Measurements from ENCODE around the gene JADE2.

DNA sequence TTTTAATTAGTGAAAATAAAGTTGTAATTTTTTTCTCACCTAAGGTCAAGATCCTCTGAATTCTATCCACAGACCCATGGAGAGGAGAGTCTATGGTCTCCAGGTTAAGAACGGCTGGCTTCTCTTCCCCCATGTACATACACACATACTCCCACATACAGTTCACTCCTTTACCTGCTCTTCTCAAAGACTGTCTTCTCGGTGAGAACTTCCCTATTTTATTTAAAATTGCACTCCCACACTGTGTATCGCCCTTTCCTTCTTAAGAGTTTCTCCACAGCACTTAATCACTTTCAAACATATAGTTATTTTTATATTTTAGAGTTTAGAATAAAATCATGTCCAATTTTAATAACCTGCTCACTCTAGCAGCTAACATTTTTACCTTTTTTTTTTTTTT lies 3.6 kb upstream of the JADE2 start:
- TF ChIP-seq POLR2A (IDR thresholded peaks at IDR 0.05) (no peak), POLR2AphosphoS5 (IDR thresholded peaks at IDR 0.05) (no peak)
- TF ChIP-seq, protein P1, sequence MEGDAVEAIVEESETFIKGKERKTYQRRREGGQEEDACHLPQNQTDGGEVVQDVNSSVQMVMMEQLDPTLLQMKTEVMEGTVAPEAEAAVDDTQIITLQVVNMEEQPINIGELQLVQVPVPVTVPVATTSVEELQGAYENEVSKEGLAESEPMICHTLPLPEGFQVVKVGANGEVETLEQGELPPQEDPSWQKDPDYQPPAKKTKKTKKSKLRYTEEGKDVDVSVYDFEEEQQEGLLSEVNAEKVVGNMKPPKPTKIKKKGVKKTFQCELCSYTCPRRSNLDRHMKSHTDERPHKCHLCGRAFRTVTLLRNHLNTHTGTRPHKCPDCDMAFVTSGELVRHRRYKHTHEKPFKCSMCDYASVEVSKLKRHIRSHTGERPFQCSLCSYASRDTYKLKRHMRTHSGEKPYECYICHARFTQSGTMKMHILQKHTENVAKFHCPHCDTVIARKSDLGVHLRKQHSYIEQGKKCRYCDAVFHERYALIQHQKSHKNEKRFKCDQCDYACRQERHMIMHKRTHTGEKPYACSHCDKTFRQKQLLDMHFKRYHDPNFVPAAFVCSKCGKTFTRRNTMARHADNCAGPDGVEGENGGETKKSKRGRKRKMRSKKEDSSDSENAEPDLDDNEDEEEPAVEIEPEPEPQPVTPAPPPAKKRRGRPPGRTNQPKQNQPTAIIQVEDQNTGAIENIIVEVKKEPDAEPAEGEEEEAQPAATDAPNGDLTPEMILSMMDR (IDR thresholded peaks at IDR 0.05), result no peak

Measured in gastroesophageal sphincter (tissue), 3 donors.